Stimulated activated CD4-positive, alpha-beta T cell treated with anti-CD3 and anti-CD28 coated beads, TNF-alpha, amount 100 ng/mL, for 24 hours (primary cell): ENCODE data around the gene CCNJL.

Source experiments
- DNase-seq, 3 experiments: peaks; one replicate each; pipeline ENCODE4 v3.0.0-alpha.2; 2020; ENCODE audit warnings: low read depth in 3 of 3

Gene CCNJL

GRCh38 chr5:160333721-160334120 is 21.4 kb upstream of the CCNJL start:
- no peak for DNase-seq

GRCh38 chr5:160330212-160330611 is 17.8 kb upstream of the CCNJL start:
- DNase-seq, result no peak

GRCh38 chr5:160327818-160328217 is 15.5 kb upstream of the CCNJL start:
- DNase-seq, result no peak

- no peak for DNase-seq
Measured at GRCh38 chr5:160326981-160327380, 14.6 kb upstream of the CCNJL start.

GRCh38 chr5:160325716-160326115 is 13.4 kb upstream of the CCNJL start:
- DNase-seq, result no peak

GRCh38 chr5:160324886-160325285 is 12.5 kb upstream of the CCNJL start:
- no peak for DNase-seq

- DNase-seq, result no peak
Measured at GRCh38 chr5:160318409-160318808, 6.0 kb upstream of the CCNJL start.

GRCh38 chr5:160317434-160317833 is 5.1 kb upstream of the CCNJL start:
- DNase-seq, result no peak

- no peak for DNase-seq
Measured at GRCh38 chr5:160315968-160316367, 3.6 kb upstream of the CCNJL start.

GRCh38 chr5:160312960-160313727 is 780 bp upstream of the CCNJL start:
- no peak for DNase-seq

GRCh38 chr5:160311491-160312133 is 752 bp downstream of the CCNJL start:
- DNase-seq, result no peak

GRCh38 chr5:160310552-160311295 is 1.6 kb downstream of the CCNJL start:
- DNase-seq, result no peak

- no peak for DNase-seq
Measured at GRCh38 chr5:160310140-160310539, 2.2 kb downstream of the CCNJL start.

- no peak for DNase-seq
Measured at GRCh38 chr5:160306696-160307095, 5.7 kb downstream of the CCNJL start.

- no peak for DNase-seq
Measured at GRCh38 chr5:160305319-160305718, 7.0 kb downstream of the CCNJL start.

- no peak for DNase-seq
Measured at GRCh38 chr5:160303690-160304089, 8.7 kb downstream of the CCNJL start.

GRCh38 chr5:160298189-160298588 is 14.2 kb downstream of the CCNJL start:
- DNase-seq, result no peak

GRCh38 chr5:160297776-160298175 is 14.6 kb downstream of the CCNJL start:
- DNase-seq, result no peak

- DNase-seq, result no peak
Measured at GRCh38 chr5:160297004-160297403, 15.4 kb downstream of the CCNJL start.

- DNase-seq, result no peak
Measured at GRCh38 chr5:160296496-160296895, 15.9 kb downstream of the CCNJL start.

GRCh38 chr5:160293901-160294561 is 18.3 kb downstream of the CCNJL start:
- no peak for DNase-seq

GRCh38 chr5:160293386-160293785 is 19.0 kb downstream of the CCNJL start:
- no peak for DNase-seq
